GM12878 (cell line): ENCODE results near the gene VDR.

Experiments used
- CTCF ChIP-seq, 3 experiments: IDR thresholded peaks in 2 of 3; conservative IDR thresholded peaks in 1 of 3; 2 replicates each; pipeline ENCODE4 v1.5.1; 2011; ENCODE audit warnings: low read depth in 3 of 3, low read length in 3 of 3, mild to moderate bottlenecking in 3 of 3, control low read depth in 2 of 3, moderate library complexity in 2 of 3, inconsistent platforms in 1 of 3, mixed read lengths in 1 of 3; ENCODE audit not compliant: control insufficient read depth in 2 of 3, insufficient read depth in 1 of 3; ENCODE audit errors: extremely low read depth in 1 of 3
- ESRRA ChIP-seq: IDR thresholded peaks from 2 replicates; pipeline ENCODE4 v1.6.1; 2012; ENCODE audit warnings: mild to moderate bottlenecking, low read length, improper control_type of control experiment
- NFYA ChIP-seq: IDR thresholded peaks from 2 replicates; pipeline ENCODE4 v1.6.1; 2011; ENCODE audit warnings: low read depth, mild to moderate bottlenecking, low read length, improper control_type of control experiment, borderline replicate concordance
- NR2C2 ChIP-seq: IDR thresholded peaks from 2 replicates; pipeline ENCODE4 v1.6.1; 2011; ENCODE audit warnings: borderline replicate concordance, low read depth; ENCODE audit not compliant: control insufficient read depth, insufficient read length
- POLR2AphosphoS2 ChIP-seq: IDR thresholded peaks from 2 replicates; pipeline ENCODE4 v1.6.1; 2011; ENCODE audit warnings: low read depth, mild to moderate bottlenecking, low read length, improper control_type of control experiment, moderate library complexity
- POU2F2 ChIP-seq: IDR thresholded peaks from 3 replicates; pipeline ENCODE4 v1.6.1; 2011; ENCODE audit warnings: low read depth, mild to moderate bottlenecking, low read length, borderline replicate concordance
- YY1 ChIP-seq: IDR thresholded peaks from 2 replicates; pipeline ENCODE4 v1.6.1; 2011; ENCODE audit warnings: low read depth, mild to moderate bottlenecking, low read length
- ZNF24 ChIP-seq: fragments of 450-650 bp; IDR thresholded peaks from 2 replicates; pipeline ENCODE4 v1.6.1; 2017; ENCODE audit warnings: antibody characterized with exemption, mild to moderate bottlenecking
- ZNF274 ChIP-seq: IDR thresholded peaks from one replicate; pipeline ENCODE4 v1.8.0; 2011; ENCODE audit not compliant: insufficient read length, insufficient read depth

GRCh38 chr12:47860279-47860841 is 44.4 kb downstream of the VDR start:
- no peak for TF ChIP-seq ZNF274
- TF ChIP-seq YY1, result no peak
- no peak for TF ChIP-seq NFYA
- no peak for TF ChIP-seq CTCF (IDR thresholded peaks at IDR 0.05 in 2 of 3, conservative IDR thresholded peaks at IDR 0.05 in 1 of 3; ENCODE audit: control insufficient read depth in 2 of 3, extremely low read depth in 1 of 3, insufficient read depth in 1 of 3, low read depth in 3 of 3, low read length in 3 of 3)
- no peak for TF ChIP-seq POU2F2
- TF ChIP-seq NR2C2, result no peak
- TF ChIP-seq ZNF24, result no peak
- no peak for TF ChIP-seq ESRRA
- TF ChIP-seq POLR2AphosphoS2, result no peak
